HG03025 (cell line): Measurements from ENCODE around the gene KAZN.

Experiments used
- ATAC-seq: cut with Tn5 transposase; IDR thresholded peaks from one replicate; pipeline ENCODE4 v1.9.1; 2021; ENCODE audit warnings: mild to moderate bottlenecking, moderate library complexity; ENCODE audit not compliant: unreplicated experiment, low FRiP score

KAZN gene

DNA sequence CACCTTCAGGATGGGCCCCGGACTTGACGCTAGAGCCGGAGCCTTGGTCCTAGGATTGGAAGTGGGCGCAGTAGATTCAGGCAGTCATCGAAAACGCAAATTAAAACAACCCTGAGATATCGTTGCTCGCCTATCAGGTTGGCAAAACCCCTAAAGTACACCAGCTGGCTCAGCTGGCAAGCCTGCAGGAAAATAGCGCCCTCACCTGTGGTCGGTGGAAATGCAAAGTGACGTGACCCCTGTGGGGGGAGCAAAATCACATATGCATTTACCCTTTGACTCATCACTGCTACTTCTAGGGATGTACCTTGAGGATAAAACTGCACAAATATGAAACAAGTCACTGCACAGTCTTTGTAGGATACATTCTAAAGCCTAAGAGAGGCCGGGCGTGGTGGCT lies 384.8 kb downstream of the KAZN start:
- no peak for ATAC-seq

DNA sequence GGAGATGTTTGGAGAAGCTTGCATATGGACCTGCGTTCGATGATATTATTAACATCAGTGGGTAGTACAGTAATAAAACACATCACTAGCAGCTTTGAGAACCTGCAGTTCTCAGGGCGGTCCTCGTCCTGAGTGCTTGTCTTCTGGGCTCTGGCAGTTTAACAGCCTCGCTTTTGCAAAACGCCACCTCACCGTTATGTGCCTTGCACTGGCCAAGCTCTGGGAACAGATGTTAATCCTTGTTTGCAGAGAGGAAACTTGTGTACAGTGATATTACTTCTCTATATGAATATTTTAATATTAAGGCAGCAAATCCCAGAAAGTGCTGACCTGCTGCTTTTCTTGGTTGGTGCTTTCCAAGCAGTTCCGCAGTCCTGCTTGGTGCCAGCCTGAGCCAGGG lies 387.7 kb downstream of the KAZN start:
- ATAC-seq, result no peak

DNA sequence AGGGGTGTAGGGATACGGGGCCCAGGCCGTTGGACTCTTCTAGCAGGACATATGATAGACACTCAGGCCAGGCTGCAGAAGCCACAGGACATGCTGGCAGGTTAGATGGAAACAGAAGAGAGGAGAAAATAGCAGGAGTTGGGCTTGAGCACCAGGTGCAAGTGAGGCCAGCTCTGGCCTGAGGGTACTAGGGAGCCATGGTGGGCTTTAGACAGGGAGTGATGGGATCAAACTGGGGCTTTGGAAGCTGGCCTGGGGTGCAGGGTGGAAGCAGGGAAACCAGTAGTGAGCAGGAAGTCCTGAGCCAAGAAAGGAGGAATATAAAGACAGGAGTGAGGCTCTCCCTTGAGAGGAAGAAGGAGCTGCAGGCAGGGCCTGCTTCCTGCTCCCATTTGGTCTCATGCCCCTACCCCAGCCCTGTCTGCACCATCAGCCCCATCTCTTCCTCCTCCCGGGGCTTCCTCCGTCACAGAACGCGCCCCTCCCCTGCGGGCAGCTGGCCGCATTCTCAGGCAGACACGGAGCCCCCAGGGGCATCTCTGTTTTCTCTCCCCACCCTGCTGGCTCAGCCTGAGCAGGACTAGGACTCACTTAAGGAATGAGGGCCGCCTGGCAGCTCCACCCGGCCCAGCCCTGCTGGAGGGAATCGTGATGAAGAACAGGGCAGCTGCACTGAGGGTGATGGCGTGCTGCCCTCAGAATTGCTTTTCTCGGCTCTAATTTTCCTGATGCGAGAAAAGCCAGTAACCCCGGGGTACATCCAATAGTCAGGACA lies 389.5 kb downstream of the KAZN start:
- ATAC-seq, result no peak

DNA sequence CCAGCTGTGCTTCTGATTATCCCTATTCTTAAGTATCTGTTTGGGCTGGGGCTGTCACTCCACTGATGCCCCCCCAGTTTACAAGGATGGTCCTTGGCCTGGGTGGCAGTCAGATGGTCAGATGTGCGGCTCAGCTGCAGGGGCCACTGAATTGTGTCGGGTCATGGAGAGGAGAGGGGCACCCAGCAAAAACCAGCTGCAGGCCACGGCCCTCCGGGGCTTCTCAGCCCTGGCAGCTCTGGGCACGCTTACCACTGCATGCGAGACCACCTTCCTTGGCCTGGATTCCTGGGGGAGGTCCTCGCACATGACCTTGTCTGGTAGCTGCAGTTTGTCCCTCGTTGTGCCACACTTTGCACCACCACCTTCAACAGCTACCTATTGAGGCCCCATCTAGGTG lies 390.2 kb downstream of the KAZN start:
- ATAC-seq, result no peak

DNA sequence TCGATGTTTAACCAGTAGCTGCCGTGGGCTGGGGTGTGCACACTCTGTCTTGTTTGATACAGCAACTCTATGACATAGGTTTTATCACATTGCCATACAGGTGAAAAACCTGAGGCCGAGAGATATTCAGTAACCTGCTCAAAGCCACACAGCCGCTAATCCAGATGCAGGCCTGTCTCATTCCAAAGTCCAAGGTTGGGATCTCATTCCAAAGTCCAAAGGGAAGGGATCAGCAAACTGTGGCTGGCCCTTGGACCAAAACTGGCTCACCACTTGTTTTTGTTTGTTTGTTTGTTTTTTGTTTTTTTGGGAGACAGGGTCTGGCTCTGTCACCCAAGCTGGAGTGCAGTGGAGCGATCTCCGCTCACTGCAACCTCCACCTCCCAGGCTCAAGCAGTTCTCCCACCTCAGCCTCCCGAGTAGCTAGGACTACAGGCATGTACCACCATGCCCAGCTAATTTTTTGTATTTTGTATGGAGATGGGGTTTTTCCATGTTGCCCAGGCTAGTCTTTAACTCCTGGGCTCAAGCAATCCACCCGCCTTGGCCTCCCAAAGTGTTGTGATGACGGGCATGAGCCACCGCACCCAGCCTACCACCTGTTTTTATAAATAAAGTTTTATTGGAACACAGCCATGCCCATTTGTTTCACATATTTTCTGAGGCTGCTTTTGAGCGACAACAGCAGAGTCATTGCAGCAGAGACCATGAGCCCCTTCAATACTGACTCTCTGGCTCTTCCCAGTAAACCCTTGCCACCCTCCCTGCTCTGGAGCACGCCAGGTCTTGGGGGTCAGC lies 391.6 kb downstream of the KAZN start:
- ATAC-seq, result no peak

DNA sequence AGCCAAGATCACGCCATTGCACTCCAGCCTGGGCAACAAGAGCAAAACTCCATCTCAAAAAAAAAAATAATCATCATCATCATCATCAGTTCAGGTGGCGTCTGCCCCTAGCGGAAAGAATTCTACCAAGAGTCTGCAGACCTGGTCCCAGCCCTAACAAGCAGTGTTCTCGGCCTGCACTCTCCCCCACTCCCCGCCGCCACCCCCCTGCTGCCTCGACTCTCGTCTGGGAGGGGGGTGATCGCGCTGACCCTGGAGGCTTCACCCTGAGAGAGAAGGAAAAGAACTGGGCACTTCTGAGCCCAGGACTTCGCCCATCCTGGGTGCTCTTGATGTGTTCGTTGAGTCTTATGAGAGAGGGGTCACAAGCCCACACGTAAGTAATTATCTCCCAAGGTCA lies 394.9 kb downstream of the KAZN start:
- ATAC-seq, result no peak

GRCh38 chr1:14994148-14994547 lies 395.7 kb downstream of the KAZN start:
- ATAC-seq, result no peak

DNA sequence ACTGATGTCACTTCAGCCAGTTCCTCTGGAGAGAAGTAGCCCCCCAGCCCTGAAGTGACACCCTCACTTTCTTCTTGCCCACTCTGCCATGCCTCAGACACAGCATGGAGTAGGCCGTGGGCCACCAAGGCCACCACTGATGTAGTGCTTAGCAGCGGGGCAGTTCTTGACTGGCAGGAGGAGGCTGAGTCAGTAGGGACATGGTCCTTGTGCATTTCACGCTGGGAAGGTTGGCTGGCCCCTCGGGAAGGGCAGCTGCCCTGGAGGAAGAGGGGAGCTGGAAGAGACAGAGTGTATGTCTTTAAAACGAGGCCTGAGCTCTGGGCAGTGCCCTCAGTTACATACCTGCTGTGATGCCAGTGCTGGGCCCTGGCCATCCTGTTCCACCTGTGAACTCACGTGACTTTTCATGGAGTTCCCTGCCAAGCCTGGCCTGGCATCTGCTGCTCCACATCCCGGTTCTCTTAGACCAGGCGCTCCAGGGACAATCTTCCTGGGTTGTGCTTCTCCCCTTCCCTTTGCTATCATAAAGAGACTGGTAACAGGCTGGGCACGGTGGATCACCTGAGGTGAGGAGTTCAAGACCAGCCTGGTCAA lies 396.5 kb downstream of the KAZN start:
- no peak for ATAC-seq

DNA sequence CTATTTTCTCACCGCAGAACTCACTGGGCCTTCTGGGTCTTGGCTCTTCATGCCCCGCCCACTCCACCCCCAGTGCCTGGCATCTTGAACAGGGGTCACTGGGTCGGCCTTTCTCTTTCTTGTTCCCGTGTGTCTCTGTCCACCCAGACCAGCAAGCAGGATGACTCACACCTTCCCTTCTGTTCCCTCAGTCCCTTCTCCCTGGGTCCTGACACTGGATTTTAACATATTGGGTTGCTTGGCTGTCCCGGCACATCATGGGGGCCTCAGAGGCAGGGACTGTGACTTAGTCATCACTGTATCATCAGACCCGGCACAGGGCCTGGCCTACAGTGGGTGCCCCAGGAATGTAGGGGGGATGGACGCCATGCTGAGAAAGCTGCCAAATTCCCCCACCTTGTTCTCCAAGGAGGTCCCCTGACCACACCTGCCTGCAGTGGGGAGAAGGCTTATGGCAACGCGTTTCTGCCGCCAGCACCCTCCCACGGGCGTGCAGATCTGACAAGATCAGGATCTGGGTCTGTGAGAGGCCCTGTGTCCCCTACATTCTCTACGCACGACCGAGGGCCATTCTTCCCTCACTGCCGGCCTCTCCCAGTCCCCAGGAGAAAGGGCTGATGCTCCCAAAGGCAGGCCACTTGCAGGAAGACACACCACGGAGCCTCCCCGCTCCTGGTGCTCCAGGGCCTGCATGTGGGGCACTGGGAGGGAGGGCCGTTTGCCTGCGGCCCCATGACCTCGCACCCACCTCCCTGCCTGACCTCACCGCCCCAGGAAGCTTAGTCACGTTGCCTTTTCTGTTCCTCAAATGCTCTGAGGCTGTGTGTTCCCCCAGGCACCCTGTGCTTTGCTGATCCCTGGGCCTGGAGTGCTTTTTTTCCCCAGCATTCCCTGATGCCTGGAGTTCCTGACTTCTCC lies 397.9 kb downstream of the KAZN start:
- ATAC-seq, result no peak

- no peak for ATAC-seq
Measured at GRCh38 chr1:14997646-14998276, 399.3 kb downstream of the KAZN start.

DNA sequence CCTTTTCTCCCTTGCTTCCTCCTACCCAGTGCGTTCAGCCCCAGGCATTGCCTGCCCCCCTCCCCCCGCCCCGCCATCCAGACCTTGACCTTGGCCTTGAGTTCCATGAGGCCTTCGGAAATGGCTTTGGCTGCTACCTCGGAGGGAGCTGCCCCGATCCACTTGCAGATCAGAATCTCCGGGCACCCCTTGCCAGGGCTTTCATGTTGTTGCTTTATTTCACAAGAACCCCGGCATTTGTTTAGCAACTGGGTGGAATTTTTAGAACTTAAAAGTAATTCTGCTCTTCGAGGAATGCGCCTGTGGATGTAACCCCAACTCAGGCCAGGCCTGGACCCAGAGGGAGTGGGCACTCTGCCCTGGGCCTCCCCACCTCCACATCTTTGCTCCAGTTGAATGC lies 401.0 kb downstream of the KAZN start:
- ATAC-seq, result no peak

DNA sequence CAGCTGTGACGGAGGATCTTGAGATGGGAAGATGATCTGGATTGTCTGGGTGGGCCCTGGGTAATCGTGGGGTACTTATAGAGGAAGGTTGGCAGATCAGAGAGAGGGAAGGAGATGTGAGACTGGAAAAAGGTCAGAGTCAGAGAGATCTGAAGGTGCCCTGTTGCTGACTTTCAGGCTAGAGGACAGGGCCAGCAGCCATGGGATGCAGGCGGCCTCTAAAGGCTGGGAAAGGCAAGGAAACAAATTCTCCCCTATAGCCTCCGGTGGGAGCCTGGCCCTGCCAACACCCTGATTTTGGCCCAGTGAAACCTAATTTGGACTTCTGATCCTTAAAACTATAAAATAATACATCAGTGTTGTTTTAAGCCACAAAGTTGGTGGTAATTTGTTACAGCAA lies 401.5 kb downstream of the KAZN start:
- no peak for ATAC-seq

DNA sequence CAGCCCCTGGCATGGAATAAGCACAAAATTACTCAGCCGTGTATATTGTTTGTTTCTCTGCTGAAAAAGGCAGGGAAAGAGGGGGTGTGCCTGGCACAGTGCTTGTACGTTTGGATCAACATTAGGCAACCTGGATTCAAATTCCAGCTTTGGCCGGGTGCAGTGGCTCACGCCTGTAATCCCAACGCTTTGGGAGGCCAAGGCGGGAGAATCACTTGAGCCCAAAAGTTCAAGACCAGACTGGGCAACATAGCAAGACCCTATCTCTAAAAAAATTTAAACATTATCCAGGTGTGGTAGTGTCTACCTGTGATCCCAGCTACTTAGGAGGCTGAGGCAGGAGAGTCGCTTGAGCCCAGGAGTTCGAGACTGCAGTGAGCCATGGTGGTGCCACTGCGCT lies 402.2 kb downstream of the KAZN start:
- no peak for ATAC-seq

DNA sequence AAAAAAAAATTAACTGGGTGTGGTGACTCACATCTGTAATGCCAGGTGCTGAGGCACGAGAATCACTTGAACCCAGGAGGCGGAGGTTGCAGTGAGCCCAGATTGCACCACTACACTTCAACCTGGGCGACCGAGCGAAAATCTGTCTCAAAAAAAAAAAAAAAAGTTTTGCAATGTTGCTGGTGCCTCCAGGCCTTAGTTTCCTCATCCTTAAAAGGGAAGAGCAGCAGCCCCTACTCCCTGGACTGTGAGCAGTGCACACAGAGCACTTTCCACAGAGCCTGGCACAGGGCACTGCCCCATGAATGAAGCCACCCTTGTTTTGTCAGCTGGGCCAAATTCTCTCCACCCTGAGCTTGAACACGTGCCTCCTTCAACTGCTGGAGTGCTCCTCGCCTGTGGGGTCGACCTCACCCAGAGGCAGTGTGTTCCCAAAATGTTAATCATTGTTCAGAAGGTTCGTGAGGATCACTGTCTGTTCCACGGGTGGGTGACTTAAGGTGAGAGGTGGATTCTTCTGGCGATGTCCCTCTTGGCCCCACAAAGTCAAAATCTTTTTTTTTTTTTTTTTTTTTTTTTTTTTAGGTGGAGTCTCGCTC lies 402.9 kb downstream of the KAZN start:
- ATAC-seq, result no peak

GRCh38 chr1:15002325-15002724 lies 403.8 kb downstream of the KAZN start:
- ATAC-seq, result no peak

DNA sequence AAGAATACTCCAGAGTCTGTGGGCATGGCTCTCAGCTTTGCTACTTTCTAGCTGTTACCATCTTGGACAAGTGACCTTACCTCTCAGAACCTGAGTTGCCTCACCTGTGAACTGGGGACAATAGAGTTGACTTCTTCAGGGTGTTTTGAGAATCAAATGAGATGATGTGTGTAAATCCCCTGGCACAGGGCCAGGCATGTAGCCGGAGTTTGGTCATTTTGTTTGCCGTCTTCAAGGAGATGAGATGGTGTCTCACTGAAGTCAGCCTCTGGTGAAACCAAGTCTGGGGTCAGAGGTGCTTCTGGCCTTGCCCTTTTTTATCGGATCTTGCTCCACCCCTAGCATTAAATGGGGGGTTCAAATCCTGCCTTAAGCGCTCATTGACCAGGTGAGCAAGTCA lies 405.9 kb downstream of the KAZN start:
- no peak for ATAC-seq

GRCh38 chr1:15005116-15005515 lies 406.6 kb downstream of the KAZN start:
- no peak for ATAC-seq

- ATAC-seq, result no peak
Measured at GRCh38 chr1:15007368-15007767, 408.9 kb downstream of the KAZN start.

- no peak for ATAC-seq
Measured at GRCh38 chr1:15007842-15008241, 409.4 kb downstream of the KAZN start.
